K562 (cell line): ENCODE results near the gene TJP3. TPM values are rescaled to one million over a fixed set of nuclear protein-coding genes. Genes with fewer than 3 reads are reported as not detected.

Experiments
- ARID1B ChIP-seq: fragments of 450-650 bp; IDR thresholded peaks from 2 replicates; pipeline ENCODE4 v1.6.1; 2016; ENCODE audit warnings: antibody characterized with exemption, mild to moderate bottlenecking, inconsistent platforms
- BRCA1 ChIP-seq, 2 experiments: fragments of 450-650 bp in 1 of 2; sonication (generic) in 1 of 2; formaldehyde crosslinking in 1 of 2; IDR thresholded peaks; 2 replicates each; pipeline versions ENCODE4 v1.5.0 to v1.6.1; 2017 to 2020; ENCODE audit warnings: mild to moderate bottlenecking in 1 of 2, missing genetic modification reagents in 1 of 2
- CEBPB ChIP-seq: fragments of 450-650 bp; IDR thresholded peaks from 2 replicates; pipeline ENCODE4 v1.6.1; 2016; ENCODE audit warnings: missing genetic modification characterization, missing compliant biosample characterization
- HNRNPH1 ChIP-seq: fragments of 200-400 bp; formaldehyde crosslinking; optimal IDR thresholded peaks from 2 replicates; pipeline ENCODE3; 2017; ENCODE audit warnings: low read depth, mild to moderate bottlenecking, low read length, moderate library complexity
- LEF1 ChIP-seq: fragments of 450-650 bp; IDR thresholded peaks from 2 replicates; pipeline ENCODE4 v1.6.1; 2016; ENCODE audit warnings: mild to moderate bottlenecking
- MEIS2 ChIP-seq: fragments of 450-650 bp; IDR thresholded peaks from 2 replicates; pipeline ENCODE4 v1.6.1; 2014; ENCODE audit warnings: mild to moderate bottlenecking; ENCODE audit not compliant: partially characterized antibody
- NRF1 ChIP-seq, 2 experiments: fragments of 450-650 bp; IDR thresholded peaks in 1 of 2; conservative IDR thresholded peaks in 1 of 2; 2 replicates each; pipeline ENCODE4 v1.6.1; 2014; ENCODE audit warnings: mild to moderate bottlenecking in 2 of 2
- PBX2 ChIP-seq, 2 experiments: IDR thresholded peaks in 1 of 2; conservative IDR thresholded peaks in 1 of 2; 2 replicates each; pipeline ENCODE4 v1.6.1; 2016; ENCODE audit warnings: low read depth in 2 of 2, mild to moderate bottlenecking in 1 of 2, missing compliant biosample characterization in 1 of 2, missing genetic modification characterization in 1 of 2, moderate library complexity in 1 of 2
- TCF7L2 ChIP-seq: fragments of 150-350 bp; IDR thresholded peaks from 2 replicates; pipeline ENCODE4 v1.6.1; 2016; ENCODE audit warnings: low read depth, mild to moderate bottlenecking, low read length, moderate library complexity
- ZBTB40 ChIP-seq, 2 experiments: fragments of 450-650 bp in 1 of 2; sonication (generic) in 1 of 2; formaldehyde crosslinking in 1 of 2; IDR thresholded peaks; 2 replicates each; pipeline versions ENCODE4 v1.7.1 to v1.9.0; 2016 to 2022; ENCODE audit warnings: inconsistent platforms in 1 of 2, mild to moderate bottlenecking in 1 of 2, missing genetic modification reagents in 1 of 2
- ZBTB8A ChIP-seq: fragments of 450-650 bp; IDR thresholded peaks from 2 replicates; pipeline ENCODE4 v1.6.1; 2018; ENCODE audit warnings: mild to moderate bottlenecking, moderate library complexity; ENCODE audit not compliant: partially characterized antibody
- ZNF707 ChIP-seq: fragments of 250-450 bp; sonication (Bioruptor Pico); conservative IDR thresholded peaks from 2 replicates; pipeline ENCODE4 v1.8.0; 2022; ENCODE audit warnings: inconsistent platforms, mild to moderate bottlenecking, moderate library complexity
- polyA plus RNA-seq, 8 experiments: library from polyadenylated mRNA; depleted of rRNA in 4 of 8; stranded (reverse) in 5 of 8; unstranded in 3 of 8; fragments of >200 nt; fragmentation: Nextera tagmentation in 2 of 8; fragmentation: Illumina TruSeq in 1 of 8; extraction: Ambion mirVana in 2 of 8; extraction: Trizol in 1 of 8; gene quantifications; 2 replicates each; pipeline versions ENCODE4 v1.2.1 to v1.2.3, GENCODE V29; 2011 to 2014; ENCODE audit warnings: inconsistent platforms in 1 of 8, missing spikeins in 1 of 8
- total RNA-seq, 7 experiments: library from RNA; depleted of rRNA in 6 of 7; stranded (reverse); fragments of >200 nt in 6 of 7; fragmentation: Illumina TruSeq in 2 of 7; extraction: Trizol in 2 of 7; gene quantifications; 2 replicates each; pipeline versions ENCODE4 v1.2.1 to v1.2.3, GENCODE V29; 2011 to 2021; ENCODE audit warnings: low replicate concordance in 1 of 7
- TF ChIP-seq, protein P1 (sequence below): fragments of 450-650 bp; formaldehyde crosslinking; IDR thresholded peaks from 2 replicates; pipeline ENCODE4 v1.4.0; 2020; ENCODE audit warnings: mild to moderate bottlenecking

The TJP3 gene
- total and polyA plus RNA-seq, 9 of the 15 experiments (the other 6 are each of a cell fraction or from before 2014, with no cell fraction given) = 0.11 to 2.4 (median 0.57) TPM; not detected in 1

GRCh38 chr19:3665681-3666544, 42.3 kb upstream of the TJP3 start (continued):
- no peak for TF ChIP-seq CEBPB (tag)
- no peak for TF ChIP-seq BRCA1 (IDR thresholded peaks at IDR 0.05)
- TF ChIP-seq BRCA1 (CRISPR knock-in tag; IDR thresholded peaks at IDR 0.05) = 0 out of 2 replicates have a peak, but pooled peaks have one; percentile 76
- no peak for TF ChIP-seq ZNF707 (CRISPR knock-in tag)
- no peak for TF ChIP-seq MEIS2
- no peak for TF ChIP-seq HNRNPH1
- TF ChIP-seq, protein P1, sequence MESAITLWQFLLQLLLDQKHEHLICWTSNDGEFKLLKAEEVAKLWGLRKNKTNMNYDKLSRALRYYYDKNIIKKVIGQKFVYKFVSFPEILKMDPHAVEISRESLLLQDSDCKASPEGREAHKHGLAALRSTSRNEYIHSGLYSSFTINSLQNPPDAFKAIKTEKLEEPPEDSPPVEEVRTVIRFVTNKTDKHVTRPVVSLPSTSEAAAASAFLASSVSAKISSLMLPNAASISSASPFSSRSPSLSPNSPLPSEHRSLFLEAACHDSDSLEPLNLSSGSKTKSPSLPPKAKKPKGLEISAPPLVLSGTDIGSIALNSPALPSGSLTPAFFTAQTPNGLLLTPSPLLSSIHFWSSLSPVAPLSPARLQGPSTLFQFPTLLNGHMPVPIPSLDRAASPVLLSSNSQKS = no peak
- TF ChIP-seq NRF1 (conservative IDR thresholded peaks at IDR 0.05 in 1 of 2, IDR thresholded peaks at IDR 0.05 in 1 of 2) = no peak
- TF ChIP-seq TCF7L2 = no peak
- TF ChIP-seq ZBTB40 (IDR thresholded peaks at IDR 0.05) = no peak
- no peak for TF ChIP-seq ZBTB40 (CRISPR knock-in tag; IDR thresholded peaks at IDR 0.05)
- no peak for TF ChIP-seq ZBTB8A
- TF ChIP-seq ARID1B = no peak; the same call in 1 of the 2 replicates
- no peak for TF ChIP-seq PBX2 (CRISPR knock-in tag; IDR thresholded peaks at IDR 0.05; ENCODE audit: low read depth)
- no peak for TF ChIP-seq PBX2 (tag; conservative IDR thresholded peaks at IDR 0.05; ENCODE audit: low read depth)
- TF ChIP-seq LEF1 = no peak
